ENCODE data around the gene APOC3.

The APOC3 gene

GRCh38 chr11:116862951-116863350, 33.2 kb downstream of the APOC3 start:
- Mint-ChIP-seq H3K36me3 (ENCODE audit: low read depth) (peaks cover 76% of the 10 kb centered on the region), H3K4me1 (no peaks in the 10 kb centered on the region), H3K4me3 (no peak overlapping the region), H3K27me3 (ENCODE audit: low read depth) (no peaks in the 10 kb centered on the region), H3K27ac (no peak overlapping the region), H3K9me3 (no peaks in the 10 kb centered on the region)
- TF ChIP-seq, protein P1, sequence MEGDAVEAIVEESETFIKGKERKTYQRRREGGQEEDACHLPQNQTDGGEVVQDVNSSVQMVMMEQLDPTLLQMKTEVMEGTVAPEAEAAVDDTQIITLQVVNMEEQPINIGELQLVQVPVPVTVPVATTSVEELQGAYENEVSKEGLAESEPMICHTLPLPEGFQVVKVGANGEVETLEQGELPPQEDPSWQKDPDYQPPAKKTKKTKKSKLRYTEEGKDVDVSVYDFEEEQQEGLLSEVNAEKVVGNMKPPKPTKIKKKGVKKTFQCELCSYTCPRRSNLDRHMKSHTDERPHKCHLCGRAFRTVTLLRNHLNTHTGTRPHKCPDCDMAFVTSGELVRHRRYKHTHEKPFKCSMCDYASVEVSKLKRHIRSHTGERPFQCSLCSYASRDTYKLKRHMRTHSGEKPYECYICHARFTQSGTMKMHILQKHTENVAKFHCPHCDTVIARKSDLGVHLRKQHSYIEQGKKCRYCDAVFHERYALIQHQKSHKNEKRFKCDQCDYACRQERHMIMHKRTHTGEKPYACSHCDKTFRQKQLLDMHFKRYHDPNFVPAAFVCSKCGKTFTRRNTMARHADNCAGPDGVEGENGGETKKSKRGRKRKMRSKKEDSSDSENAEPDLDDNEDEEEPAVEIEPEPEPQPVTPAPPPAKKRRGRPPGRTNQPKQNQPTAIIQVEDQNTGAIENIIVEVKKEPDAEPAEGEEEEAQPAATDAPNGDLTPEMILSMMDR (IDR thresholded peaks at IDR 0.05; ENCODE audit: unreplicated experiment in 3 of 3), result no peak

DNA sequence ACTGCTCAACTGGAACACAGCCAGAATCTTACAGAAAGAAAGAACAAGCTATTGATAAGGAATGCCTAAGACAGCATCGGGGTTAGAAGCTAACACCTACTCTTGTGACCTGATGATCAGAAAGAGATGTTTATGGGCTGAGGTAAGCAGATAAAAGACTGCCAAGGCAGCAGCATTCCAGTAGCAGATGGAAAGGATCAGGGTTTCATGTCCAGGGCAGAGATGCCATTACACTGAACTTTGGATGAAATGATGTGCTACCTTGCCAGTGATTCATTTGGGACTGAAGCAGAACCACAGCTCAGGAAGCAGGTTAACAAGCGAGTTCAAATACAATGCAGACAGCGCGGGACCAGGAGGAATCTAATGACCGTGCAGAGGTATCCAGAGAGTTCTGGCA, 34.8 kb downstream of the APOC3 start:
- Mint-ChIP-seq H3K27me3 (ENCODE audit: low read depth) (no peaks in the 10 kb centered on the region), H3K4me3 (no peak overlapping the region), H3K9me3 (no peaks in the 10 kb centered on the region), H3K4me1 (no peaks in the 10 kb centered on the region), H3K36me3 (ENCODE audit: low read depth) (peaks cover 70% of the 10 kb centered on the region), H3K27ac (no peak overlapping the region)
- TF ChIP-seq, protein P1 (IDR thresholded peaks at IDR 0.05; ENCODE audit: unreplicated experiment in 3 of 3), result no peak

- Mint-ChIP-seq H3K27me3 (ENCODE audit: low read depth) (no peaks in the 10 kb centered on the region), H3K27ac (no peak overlapping the region), H3K4me3 (no peak overlapping the region), H3K9me3 (no peaks in the 10 kb centered on the region), H3K36me3 (ENCODE audit: low read depth) (peaks cover 69% of the 10 kb centered on the region), H3K4me1 (no peaks in the 10 kb centered on the region)
- TF ChIP-seq, protein P1 (IDR thresholded peaks at IDR 0.05; ENCODE audit: unreplicated experiment in 3 of 3), result no peak
Measured at GRCh38 chr11:116865696-116866095, 36.0 kb downstream of the APOC3 start.

- TF ChIP-seq, protein P1 (IDR thresholded peaks at IDR 0.05; ENCODE audit: unreplicated experiment in 3 of 3), result no peak
- Mint-ChIP-seq H3K9me3 (no peaks in the 10 kb centered on the region), H3K36me3 (ENCODE audit: low read depth) (peaks cover 66% of the 10 kb centered on the region), H3K27ac (no peak overlapping the region), H3K27me3 (ENCODE audit: low read depth) (no peaks in the 10 kb centered on the region), H3K4me1 (no peaks in the 10 kb centered on the region), H3K4me3 (no peak overlapping the region)
Measured at GRCh38 chr11:116866804-116867455, 37.2 kb downstream of the APOC3 start.

DNA sequence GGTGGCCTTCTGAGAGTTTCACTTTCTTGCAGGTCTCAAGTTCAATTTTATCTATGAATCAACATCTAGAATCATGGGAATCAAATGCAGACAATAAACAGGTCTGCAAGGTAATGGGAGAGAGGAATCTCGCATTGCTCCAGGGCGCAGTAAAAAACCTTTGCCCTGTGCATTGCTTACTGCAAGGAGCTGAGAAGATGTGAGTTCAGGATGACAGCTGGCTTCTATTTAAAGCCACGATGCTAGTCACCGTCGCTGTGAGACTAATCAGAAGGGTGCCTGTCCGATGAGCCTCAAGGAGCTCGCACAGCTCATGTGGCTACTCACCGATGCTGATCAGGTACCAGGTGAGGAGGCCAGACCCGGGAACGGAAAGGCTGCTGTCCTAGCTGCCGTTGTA, 37.9 kb downstream of the APOC3 start:
- Mint-ChIP-seq H3K36me3 (ENCODE audit: low read depth) (peaks cover 62% of the 10 kb centered on the region), H3K27ac (no peak overlapping the region), H3K27me3 (ENCODE audit: low read depth) (no peaks in the 10 kb centered on the region), H3K4me1 (no peaks in the 10 kb centered on the region), H3K9me3 (no peaks in the 10 kb centered on the region), H3K4me3 (no peak overlapping the region)
- TF ChIP-seq, protein P1 (IDR thresholded peaks at IDR 0.05; ENCODE audit: unreplicated experiment in 3 of 3), result no peak

DNA sequence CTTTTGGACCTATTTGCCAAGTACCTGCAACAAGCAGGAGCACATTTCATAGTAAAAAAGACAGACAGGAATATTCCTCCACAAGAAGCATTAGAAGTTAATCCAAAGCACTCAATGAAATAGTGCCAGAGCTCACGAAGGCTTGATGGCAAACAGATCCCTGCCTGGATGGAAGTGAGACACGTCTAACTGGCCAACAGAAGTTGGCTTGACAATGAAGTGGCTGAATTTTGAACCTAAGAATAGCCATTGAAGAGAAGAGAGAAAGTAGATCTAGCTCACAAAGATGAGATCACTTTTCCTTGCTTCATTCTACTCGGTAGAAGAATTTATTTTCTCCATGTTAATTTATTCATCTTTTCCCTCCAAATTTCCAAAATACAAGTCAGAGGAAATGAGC, 38.4 kb downstream of the APOC3 start:
- no peaks in the 10 kb centered on the region for H3K27me3 Mint-ChIP-seq (ENCODE audit: low read depth)
- no peaks in the 10 kb centered on the region for H3K9me3 Mint-ChIP-seq
- no peak overlapping the region for H3K4me3 Mint-ChIP-seq
- TF ChIP-seq, protein P1 (IDR thresholded peaks at IDR 0.05; ENCODE audit: unreplicated experiment in 3 of 3), result no peak
- no peak overlapping the region for H3K27ac Mint-ChIP-seq
- no peaks in the 10 kb centered on the region for H3K4me1 Mint-ChIP-seq
- peaks cover 66% of the 10 kb centered on the region for H3K36me3 Mint-ChIP-seq (ENCODE audit: low read depth)
